SW 1271 (cell line): ENCODE data around the gene MLH3.
"Not testable (repeated sequence)": the region's sequence is repeated elsewhere in the genome, so short reads cannot be mapped to it uniquely, and the experiment has no call there.

Experiments used
- DNase-seq, 2 experiments: peaks; one replicate each; lab custom pipeline; 2025; lab: John Stamatoyannopoulos, UW

Gene MLH3

GRCh38 chr14:75050852-75051555, at the start of gene MLH3:
TSS of gene MLH3 (minus strand) at chr14:75051467. CDS start at chr14:75049655, 1,812 bp downstream.
- DNase-seq = peak; percentile 60 to 84

GRCh38 chr14:75098682-75099081, 47.4 kb upstream of the MLH3 start:
- no peak for DNase-seq

- DNase-seq = no peak
Measured at GRCh38 chr14:75098212-75098611, 46.9 kb upstream of the MLH3 start.

DNA sequence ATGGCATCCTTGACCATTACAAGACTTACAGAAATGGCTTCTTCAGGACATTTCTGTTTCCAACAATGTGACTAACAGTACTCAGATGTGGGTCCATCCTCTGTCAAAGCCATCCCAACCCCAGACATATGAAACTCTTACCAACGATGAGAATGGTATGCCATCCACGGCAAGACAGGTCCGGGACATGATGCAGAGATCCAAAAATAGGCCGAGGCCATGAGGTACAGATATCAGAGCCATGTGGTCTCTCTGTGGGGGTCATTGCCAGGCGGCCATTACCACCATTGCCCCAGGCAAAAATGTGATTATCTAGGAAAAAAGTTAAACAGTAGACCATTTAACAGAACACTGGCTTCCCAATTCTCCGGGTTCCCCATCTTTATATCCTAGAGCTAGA, 45.7 kb upstream of the MLH3 start:
- DNase-seq = no peak

DNA sequence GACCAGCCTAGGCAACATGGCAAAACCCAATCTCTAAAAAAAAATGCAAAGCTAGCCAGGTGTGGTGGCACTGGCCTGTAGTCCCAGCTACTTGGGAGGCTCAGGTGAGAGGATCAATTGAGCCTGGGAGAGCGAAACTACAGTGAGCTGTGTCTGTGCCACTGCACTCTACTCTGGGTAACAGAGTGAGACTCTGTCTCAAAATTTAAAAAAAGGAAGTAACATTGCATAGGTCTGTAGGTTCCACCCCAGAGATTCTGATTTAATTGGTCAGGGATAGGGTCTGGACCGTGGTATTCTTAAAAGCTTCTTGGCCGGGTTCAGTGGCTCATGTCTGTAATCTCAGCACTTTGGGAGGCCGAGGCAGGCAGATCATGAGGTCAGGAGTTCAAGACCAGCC, 44.4 kb upstream of the MLH3 start:
- no peak for DNase-seq

GRCh38 chr14:75094896-75095295, 43.6 kb upstream of the MLH3 start:
- DNase-seq = no peak

DNA sequence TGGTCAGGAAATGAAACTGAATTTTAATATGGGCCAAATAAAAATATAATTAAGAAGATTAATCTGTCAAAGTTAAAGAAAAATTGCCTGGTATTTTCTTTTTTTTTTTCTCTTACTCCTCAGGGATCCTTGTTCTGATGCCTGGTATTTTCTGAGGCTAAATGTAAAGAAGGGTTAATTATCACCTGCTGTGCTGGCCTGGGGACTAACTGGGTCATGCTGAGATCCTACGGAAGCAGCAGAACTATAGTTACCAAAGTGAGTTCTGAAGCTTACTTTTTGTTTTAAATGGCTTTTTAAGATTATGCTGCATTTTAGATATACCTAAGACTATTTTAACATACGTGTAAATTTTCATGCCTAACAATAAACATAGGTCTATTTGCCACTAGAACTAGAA, 41.4 kb upstream of the MLH3 start:
- no peak for DNase-seq

- DNase-seq = no peak
Measured at GRCh38 chr14:75091251-75091650, 40.0 kb upstream of the MLH3 start.

- DNase-seq = no peak
Measured at GRCh38 chr14:75090353-75090752, 39.1 kb upstream of the MLH3 start.

- peak; percentile 11 to 57 for DNase-seq
Measured at GRCh38 chr14:75088566-75089373, 37.5 kb upstream of the MLH3 start.

GRCh38 chr14:75088153-75088552, 36.9 kb upstream of the MLH3 start:
- DNase-seq = no peak

- peak in 1 of 2 experiments; percentile 53 for DNase-seq
Measured at GRCh38 chr14:75084513-75084912, 33.2 kb upstream of the MLH3 start.

DNA sequence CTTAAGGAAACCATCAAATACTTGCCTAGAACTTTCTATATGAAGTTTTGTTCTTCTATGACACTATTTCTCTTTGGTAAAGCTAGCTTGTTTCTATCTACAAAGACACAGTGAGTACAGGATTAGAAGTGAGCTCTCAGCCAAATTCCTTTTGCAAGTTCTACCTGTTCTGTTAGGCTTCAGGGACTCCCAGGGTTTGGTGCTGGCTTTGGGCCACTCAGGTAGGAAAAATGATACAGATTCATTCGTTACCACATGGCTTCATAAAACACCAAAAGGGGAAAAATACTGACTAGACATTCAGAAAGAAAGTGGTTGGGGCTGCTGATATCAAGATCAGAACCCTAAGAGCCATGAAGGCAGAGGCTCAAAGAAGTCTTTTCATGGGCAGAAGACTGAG, 32.0 kb upstream of the MLH3 start:
- DNase-seq = no peak

GRCh38 chr14:75081660-75082229, 30.5 kb upstream of the MLH3 start:
- no peak for DNase-seq

GRCh38 chr14:75079521-75079920, 28.3 kb upstream of the MLH3 start:
- DNase-seq = no peak

DNA sequence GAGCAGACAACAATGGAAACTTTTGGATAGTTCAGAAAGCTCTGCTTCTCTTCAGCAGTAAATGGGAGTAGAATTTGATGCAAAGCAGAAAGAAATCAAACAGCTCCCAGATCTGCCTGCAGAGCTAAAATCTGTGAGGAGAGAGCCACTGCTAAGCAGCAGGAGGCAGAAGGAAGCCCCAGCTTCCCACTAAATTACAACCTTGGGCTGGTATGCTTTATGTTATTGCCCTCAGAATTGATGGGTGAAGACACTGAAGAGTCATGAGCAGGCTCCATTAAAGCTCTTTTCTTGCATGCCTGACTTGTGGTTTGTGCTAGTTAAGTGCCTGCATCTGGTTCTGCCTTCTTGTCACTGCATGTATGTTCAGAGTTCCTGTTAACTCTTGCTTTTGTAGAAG, 26.5 kb upstream of the MLH3 start:
- no peak for DNase-seq

- DNase-seq = no peak
Measured at GRCh38 chr14:75070383-75070782, 19.1 kb upstream of the MLH3 start.

DNA sequence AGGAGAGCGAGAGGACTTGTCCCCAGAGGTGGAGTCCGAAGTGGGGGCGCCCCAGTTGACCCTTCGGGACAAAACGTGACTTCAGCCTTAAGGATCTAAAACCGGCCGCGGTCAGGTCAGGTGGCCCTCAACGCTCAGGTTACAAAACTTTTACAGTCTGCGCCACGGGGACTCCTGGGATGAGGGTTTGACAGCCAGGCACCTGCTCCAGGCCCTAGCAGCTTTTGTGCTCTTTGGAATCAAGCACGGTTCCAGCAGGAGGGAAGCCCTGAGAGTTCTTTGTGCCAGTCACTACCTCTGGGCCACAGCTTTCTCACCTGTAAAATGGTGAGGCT, 18.5 kb upstream of the MLH3 start:
- DNase-seq = no peak

DNA sequence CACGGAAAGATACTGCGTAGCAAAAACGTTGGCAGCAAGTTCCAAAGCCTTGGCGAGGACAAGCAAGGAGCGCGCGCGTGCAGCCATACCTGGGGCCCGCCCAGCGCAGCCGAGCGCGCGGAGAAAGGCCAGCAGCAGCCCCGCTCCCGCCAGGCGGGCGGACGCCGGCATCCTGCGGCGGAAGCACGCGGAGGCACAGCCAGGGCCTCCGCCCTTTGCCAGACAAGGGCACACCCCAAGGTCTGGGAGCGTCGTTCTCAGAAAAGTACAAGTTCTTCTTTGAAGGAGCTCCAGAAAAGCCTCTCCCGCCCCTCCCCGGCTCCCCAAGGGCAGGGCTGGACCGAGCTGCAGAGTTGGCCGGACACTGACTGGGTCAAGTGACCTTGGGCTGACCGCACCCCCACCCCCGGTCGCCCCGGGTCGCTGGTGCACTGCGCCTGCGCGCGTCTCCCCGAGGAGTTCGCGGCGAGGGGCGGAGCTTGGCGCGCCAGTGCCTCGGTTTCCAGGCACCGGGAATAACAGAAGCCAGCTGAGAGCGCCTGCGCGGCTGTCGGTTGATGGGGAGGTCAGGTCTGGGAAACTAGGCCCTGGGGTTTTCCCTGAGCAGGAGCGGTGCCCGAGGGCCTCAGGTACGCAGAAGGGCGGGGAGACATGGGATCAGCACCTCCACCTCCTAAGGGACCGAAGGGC, 18.0 kb upstream of the MLH3 start, which contains the start of gene ZC2HC1C:
Gene ZC2HC1C (plus strand): TSS at position 521 of the 690 bp plus-strand sequence. CDS start 933 bp downstream, outside the sequence.
- peak; percentile 66 to 90 for DNase-seq

- peak in 1 of 2 experiments; percentile 78 for DNase-seq
Measured at GRCh38 chr14:75068294-75069120, 17.2 kb upstream of the MLH3 start.

GRCh38 chr14:75067765-75068164, 16.5 kb upstream of the MLH3 start:
- DNase-seq = not testable (repeated sequence)

DNA sequence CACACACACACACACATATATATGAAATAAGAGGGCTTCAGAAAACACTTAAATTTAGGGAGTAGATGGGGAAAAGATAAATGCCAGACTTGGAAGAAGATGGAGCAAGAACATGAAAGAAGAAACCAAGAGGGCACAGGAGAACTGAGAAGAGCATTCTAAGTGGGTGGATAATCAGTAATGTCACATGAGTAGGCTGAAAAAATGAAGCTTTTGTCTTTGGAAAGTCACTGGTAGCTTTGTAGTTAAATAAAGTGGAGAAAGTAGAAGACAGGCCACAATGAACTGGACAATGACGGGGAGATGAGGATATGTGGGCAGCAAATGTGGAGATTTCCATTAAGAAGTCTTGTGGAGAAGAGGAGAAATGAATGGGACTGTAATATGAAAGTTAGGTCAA, 15.9 kb upstream of the MLH3 start:
- DNase-seq = no peak
